AML-193 (cell line): ENCODE results near the gene A1BG.
"Not testable (repeated sequence)": the region's sequence is repeated elsewhere in the genome, so short reads cannot be mapped to it uniquely, and the experiment has no call there.

Source experiments
- DNase-seq, 2 experiments: peaks; one replicate each; lab custom pipeline; 2025; lab: John Stamatoyannopoulos, UW

The A1BG gene

GRCh38 chr19:58334691-58335249 lies 18.5 kb downstream of the A1BG start:
- DNase-seq: no peak

GRCh38 chr19:58332697-58333096 lies 20.6 kb downstream of the A1BG start:
- DNase-seq: no peak

GRCh38 chr19:58330458-58330857 lies 22.8 kb downstream of the A1BG start:
- DNase-seq: no peak

DNA sequence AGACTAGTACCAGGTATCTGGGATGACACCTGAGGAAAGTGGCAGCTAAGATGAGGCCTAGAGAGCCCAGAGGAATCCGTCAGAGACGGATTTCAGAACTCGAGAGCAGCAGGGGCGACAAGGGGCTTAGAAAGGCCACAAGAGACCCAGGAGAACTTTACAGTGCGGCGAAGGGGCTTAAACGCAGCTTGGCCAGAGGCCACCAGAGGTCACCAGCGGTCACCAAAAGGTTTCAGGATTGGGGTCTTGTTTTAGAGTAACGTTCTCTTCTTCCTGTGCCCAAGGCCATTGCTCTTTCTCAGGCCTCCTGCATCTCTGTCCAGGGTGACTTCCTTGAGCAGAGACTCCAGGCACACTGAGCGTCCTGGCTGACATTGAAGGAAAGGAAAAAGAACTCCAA lies 24.3 kb downstream of the A1BG start:
- peak; percentile 20 to 23 for DNase-seq

DNA sequence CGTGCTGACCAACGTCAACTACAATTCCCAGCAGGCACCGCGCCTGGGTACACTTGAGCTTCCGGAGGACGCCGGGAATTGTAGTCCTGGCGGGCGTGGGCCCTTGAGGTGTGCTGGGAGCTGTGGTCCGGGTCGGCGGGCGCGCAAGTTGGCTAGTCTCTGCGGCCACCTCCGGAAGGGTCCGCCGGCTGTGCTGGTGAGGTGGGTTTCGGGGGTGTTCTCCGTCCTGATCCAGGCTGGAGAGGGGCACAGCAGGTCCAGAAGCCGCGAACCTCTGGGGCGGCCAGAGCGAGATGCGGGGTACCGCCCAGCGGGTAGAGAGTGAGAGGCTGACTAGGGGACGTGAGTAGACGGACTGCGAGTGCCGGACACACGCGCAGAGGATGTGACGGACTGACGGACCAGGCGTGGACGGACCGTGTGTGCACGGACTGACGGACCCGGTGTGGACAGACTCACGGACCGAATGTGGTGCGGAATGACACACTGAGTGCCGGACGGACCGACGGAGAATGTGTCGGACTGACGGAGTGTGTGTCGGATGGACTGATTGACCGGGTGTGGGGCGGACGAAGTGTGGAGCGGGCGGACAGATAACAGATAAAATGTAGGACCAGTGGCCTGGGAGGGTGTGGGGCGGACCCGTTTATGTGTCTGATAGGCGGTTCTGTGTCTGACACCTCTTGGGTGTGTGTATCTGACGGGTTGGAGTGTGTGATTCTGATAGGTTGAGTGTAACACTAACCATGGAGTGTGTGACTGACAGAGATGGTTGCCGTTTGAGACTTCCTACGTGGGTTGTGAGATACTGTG lies 26.2 kb downstream of the A1BG start, which contains the start of gene ZSCAN22:
Gene ZSCAN22 (plus strand): TSS at position 81 of the 813 bp plus-strand sequence. CDS start 7,809 bp downstream, outside the sequence.
- peak; percentile 88 to 93 for DNase-seq

GRCh38 chr19:58326501-58326913 lies 26.8 kb downstream of the A1BG start:
- no peak for DNase-seq

DNA sequence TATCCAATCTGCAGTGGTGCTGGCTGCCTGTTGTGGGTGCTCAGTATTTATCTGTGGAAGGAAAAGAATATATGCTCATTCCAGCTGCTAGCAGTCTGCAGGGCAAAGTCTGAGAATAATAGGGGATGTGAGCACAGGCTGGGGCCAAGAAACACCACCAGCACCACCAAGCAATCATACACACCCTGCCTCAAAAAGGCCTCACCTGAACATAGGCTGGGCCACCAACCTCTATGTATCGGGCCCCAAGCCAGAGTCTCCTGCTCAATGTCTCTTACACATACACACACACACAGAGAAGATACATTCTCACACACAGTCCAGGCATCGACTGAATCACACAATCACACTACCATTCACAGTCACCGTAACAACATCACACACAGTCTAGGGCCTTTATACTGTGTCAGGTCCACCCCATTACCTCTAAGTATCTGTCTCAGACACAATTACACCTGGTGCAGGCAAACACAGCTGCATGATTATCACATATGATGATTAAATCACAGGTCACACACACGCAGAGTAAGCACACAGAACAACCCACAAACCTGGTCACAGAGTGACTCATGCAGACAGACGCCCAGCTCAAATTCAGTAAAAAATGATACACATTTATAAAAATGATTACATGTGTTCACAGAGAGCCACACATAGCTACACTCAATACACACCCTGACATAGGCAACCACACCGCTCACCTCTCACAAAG lies 27.8 kb downstream of the A1BG start:
- no peak for DNase-seq

DNA sequence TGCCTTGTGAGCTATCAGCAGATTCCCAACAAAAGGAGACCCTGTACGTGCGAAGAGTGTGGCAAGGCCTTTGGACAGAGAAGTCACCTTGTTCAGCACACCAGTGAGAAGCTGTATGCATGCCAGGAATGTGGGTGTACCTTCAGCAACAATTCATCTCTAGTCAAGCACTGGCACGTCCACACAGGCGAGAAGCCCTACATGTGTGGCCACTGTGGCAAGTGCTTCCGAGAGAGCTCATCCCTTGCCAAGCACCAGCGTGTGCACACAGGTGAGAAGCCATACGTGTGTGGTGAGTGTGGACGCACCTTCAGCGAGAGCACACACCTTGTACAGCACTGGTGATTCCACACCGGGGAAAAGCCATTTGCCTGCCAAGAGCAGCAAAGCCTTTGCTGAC lies 34.1 kb downstream of the A1BG start:
- DNase-seq: no peak

GRCh38 chr19:58318297-58318696 lies 35.0 kb downstream of the A1BG start:
- DNase-seq: no peak

DNA sequence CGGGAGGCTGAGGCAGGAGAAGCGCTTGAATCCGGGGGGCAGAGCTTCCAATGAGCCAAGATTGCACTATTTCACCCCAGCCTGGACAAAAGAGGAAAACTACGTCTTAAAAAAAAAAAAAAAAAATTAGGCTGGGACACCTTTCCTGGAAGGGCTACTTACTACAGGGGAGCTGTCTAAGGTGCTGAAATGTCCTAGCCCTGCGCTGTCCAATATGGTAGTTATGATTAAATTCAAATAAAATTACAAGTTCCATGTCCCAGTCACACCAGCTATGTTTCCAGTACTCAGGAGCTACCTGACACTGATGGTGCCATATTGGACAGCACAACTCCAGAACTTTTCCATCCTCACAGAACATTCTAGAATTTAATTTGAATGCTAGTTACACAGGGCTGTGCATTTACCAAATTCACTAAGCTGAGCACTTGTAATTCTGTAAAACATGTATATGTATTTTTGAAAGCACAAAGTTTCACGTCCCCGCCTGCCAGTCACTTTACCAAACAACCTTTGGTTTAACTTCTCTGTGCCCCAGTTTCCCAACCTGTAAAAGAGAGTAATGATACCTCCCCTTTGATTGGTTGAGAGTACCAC lies 35.7 kb downstream of the A1BG start:
- DNase-seq: peak; percentile 11 to 13

DNA sequence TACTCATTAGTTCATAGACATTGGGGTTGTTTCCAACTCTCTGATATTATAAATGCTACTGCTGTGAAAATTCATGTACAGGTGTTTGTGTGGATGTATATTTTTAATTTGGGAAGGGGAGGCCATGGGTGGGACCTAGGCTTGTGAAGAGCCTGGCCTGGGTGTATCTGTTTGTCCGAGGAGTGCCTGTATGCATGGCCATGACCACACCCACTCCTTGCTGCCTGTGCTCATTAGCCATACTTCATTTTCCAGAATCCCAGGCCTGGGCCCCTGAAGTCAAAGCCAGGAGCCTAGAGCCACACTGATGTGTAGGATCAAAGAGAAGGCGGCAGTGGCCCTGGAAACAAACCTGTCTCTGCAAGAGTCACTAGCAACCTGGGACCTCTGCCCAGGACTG lies 37.7 kb downstream of the A1BG start:
- no peak for DNase-seq

- no peak for DNase-seq
Observed at GRCh38 chr19:58311345-58311865, 41.9 kb downstream of the A1BG start.

GRCh38 chr19:58310685-58311084 lies 42.6 kb downstream of the A1BG start:
- DNase-seq: not testable (repeated sequence)

GRCh38 chr19:58307736-58308135 lies 45.6 kb downstream of the A1BG start:
- no peak for DNase-seq

- no peak for DNase-seq
Observed at GRCh38 chr19:58305932-58306323, 47.4 kb downstream of the A1BG start.

DNA sequence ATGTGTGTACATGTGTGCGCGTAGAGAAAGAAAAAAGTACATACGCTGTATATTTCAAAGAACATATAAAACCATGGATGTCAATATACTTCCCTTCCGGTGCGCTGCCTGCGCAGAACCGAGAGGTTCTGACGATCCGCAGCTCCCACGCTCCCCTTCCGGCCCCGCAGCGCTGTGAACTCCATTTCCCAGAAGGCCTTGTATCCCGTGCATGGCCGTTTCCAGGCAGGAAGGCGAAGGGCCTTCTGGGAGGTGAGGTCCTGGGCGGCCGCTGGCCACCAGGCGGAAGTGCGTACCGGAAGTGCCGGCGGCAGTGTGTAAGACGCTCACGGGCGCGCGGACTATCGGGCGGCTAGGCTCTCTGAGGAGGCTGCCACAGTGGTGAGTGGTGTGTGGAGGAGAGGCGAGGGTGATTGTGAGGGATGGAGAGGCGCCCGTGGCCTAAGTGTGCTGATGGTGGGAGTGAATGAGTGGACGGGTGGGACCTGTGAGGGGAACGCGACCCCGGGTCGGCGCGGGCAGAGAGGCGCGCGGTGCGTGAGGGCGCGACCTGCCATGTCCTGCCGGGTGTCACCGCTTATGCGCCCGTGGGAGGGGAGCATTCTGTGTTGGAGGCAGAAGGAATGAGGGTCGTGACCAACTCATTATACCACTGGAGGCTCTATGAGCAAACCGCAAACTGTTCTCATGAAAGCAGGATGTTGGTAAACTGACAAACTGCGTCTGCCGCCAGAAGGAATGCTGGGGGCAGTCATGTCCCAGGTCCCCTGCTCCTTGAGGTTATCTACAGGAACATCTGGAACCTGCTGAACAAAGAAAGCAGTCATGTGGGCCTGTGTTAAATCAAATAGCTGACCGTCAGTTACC lies 48.0 kb downstream of the A1BG start, which contains the start of gene ERVK3-1:
Gene ERVK3-1 (plus strand): TSS at position 313 of the 867 bp plus-strand sequence. CDS start 6,792 bp downstream, outside the sequence.
- peak; percentile 91 to 96 for DNase-seq

GRCh38 chr19:58304748-58305064 lies 48.6 kb downstream of the A1BG start:
- DNase-seq: no peak

- DNase-seq: no peak
Observed at GRCh38 chr19:58304255-58304654, 49.0 kb downstream of the A1BG start.

DNA sequence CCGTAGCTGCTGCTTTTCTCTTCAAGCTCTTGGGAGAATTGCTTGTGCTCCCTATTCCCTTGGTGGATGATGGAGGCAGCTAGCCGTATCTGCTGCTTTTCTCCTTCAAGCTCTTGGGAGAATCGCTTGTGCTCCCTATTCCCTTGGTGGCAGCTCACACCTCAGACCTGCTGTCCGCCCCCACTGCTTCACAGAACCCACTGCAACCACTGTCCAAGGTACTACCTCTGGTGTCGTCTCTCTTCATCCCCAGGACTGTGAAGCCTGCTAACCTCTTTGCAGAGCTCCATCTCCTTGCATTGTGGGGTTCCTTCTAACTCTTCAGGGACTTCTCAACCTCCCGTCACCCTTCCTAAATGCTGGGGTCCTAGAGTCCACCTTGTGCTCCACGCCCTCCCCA lies 52.7 kb downstream of the A1BG start:
- DNase-seq: no peak

GRCh38 chr19:58296104-58296503 lies 57.2 kb downstream of the A1BG start:
- no peak for DNase-seq
